Stromal cell of bone marrow (primary cell): ENCODE data around the gene LIME1.
"Not testable (repeated sequence)": the region's sequence is repeated elsewhere in the genome, so short reads cannot be mapped to it uniquely, and the experiment has no call there.

Experiments used
- DNase-seq: peaks from one replicate; pipeline ENCODE4 v3.0.0-alpha.2; 2012; ENCODE audit warnings: low read depth

The LIME1 gene

GRCh38 chr20:63708301-63709148, 27.9 kb upstream of the LIME1 start:
- DNase-seq, result no peak

- DNase-seq, result no peak
Measured at GRCh38 chr20:63709149-63709527, 27.3 kb upstream of the LIME1 start.

GRCh38 chr20:63711085-63711645, 25.3 kb upstream of the LIME1 start:
- no peak for DNase-seq

- no peak for DNase-seq
Measured at GRCh38 chr20:63712191-63712590, 24.3 kb upstream of the LIME1 start.

- no peak for DNase-seq
Measured at GRCh38 chr20:63714858-63715257, 21.6 kb upstream of the LIME1 start.

GRCh38 chr20:63718996-63719395, 17.5 kb upstream of the LIME1 start:
- DNase-seq, result no peak

- not testable (repeated sequence) for DNase-seq
Measured at GRCh38 chr20:63722967-63723622, 13.4 kb upstream of the LIME1 start.

GRCh38 chr20:63730189-63730733, 6.2 kb upstream of the LIME1 start:
- DNase-seq, result not testable (repeated sequence)

- no peak for DNase-seq
Measured at GRCh38 chr20:63731410-63731809, 5.1 kb upstream of the LIME1 start.

- DNase-seq, result no peak
Measured at GRCh38 chr20:63732118-63733095, 4.1 kb upstream of the LIME1 start.

GRCh38 chr20:63733117-63733516, 3.3 kb upstream of the LIME1 start:
- no peak for DNase-seq

- no peak for DNase-seq
Measured at GRCh38 chr20:63733579-63734081, 2.8 kb upstream of the LIME1 start.

- no peak for DNase-seq
Measured at GRCh38 chr20:63734111-63734945, 2.1 kb upstream of the LIME1 start.

GRCh38 chr20:63734946-63735858, 1.3 kb upstream of the LIME1 start:
- no peak for DNase-seq

GRCh38 chr20:63736893-63737694, 630 bp downstream of the LIME1 start:
- DNase-seq, result no peak

- DNase-seq, result no peak
Measured at GRCh38 chr20:63737695-63737944, 1.2 kb downstream of the LIME1 start.

- DNase-seq, result no peak
Measured at GRCh38 chr20:63737945-63738686, 1.7 kb downstream of the LIME1 start.

- peak; percentile 2 for DNase-seq
Measured at GRCh38 chr20:63738687-63739129, 2.2 kb downstream of the LIME1 start.
